Adrenal gland (tissue), 12 donors: ENCODE results near the gene CFAP91. TPM values are rescaled to one million over a fixed set of nuclear protein-coding genes. Genes with fewer than 3 reads are reported as not detected.

Source experiments
- DNase-seq, 7 donors: peaks; one replicate each; pipeline ENCODE4 v3.0.0-alpha.2; 2019 to 2020
- H3K27ac ChIP-seq, 5 donors: fragments of 200-600 bp; sonication (generic) in 4 of 5; 1 replicate in 3 of 5; 2 replicates in 2 of 5; pipeline versions ENCODE4 v1.5.1 to v1.8.0; 2016 to 2020; ENCODE audit warnings: mild to moderate bottlenecking in 1 of 5
- H3K27me3 ChIP-seq: fragments of 200-600 bp; 2 replicates; pipeline ENCODE4 v1.8.0; 2021
- H3K36me3 ChIP-seq, 2 donors: fragments of 200-600 bp; replicated peaks in 1 of 2; 1 replicate in 1 of 2; 2 replicates in 1 of 2; pipeline versions ENCODE4 v1.5.1 to v1.8.0; 2018 to 2022
- H3K4me1 ChIP-seq, 2 donors: fragments of 200-600 bp; replicated peaks in 1 of 2; 1 replicate in 1 of 2; 2 replicates in 1 of 2; pipeline versions ENCODE4 v1.5.1 to v1.8.0; 2018 to 2021
- H3K4me3 ChIP-seq, 4 donors: fragments of 200-600 bp; sonication (generic) in 3 of 4; one replicate each; pipeline ENCODE4 v1.5.1; 2016 to 2018
- H3K9me3 ChIP-seq, 3 donors: fragments of 200-600 bp; sonication (generic) in 1 of 3; replicated peaks in 1 of 3; 1 replicate in 2 of 3; 2 replicates in 1 of 3; pipeline versions ENCODE4 v1.5.1 to v1.8.0; 2016 to 2021
- CTCF ChIP-seq, 6 experiments: fragments of 450-650 bp in 4 of 6; fragments of 200-600 bp in 2 of 6; sonication (generic) in 1 of 6; IDR thresholded peaks; 1 replicate in 5 of 6; 2 replicates in 1 of 6; pipeline versions ENCODE4 v1.5.1 to v1.8.0; 2016 to 2021; ENCODE audit warnings: antibody characterized with exemption in 6 of 6, mild to moderate bottlenecking in 2 of 6, moderate library complexity in 1 of 6
- POLR2A ChIP-seq, 2 donors: fragments of 450-650 bp; IDR thresholded peaks; one replicate each; pipeline ENCODE4 v1.6.1; 2017; ENCODE audit warnings: antibody characterized with exemption in 2 of 2, mild to moderate bottlenecking in 2 of 2, moderate library complexity in 1 of 2
- WGBS, 4 donors: extraction: QIAGEN DNeasy Blood & Tissue Kit in 2 of 4; methylation state at CpG; one replicate each; pipeline versions ENCODE4 v1.1.5 to v1.1.7; 2013 to 2017; 5-methylcytosine and 5-hydroxymethylcytosine counted together
- intact Hi-C, 2 donors: fragments of 100-400 bp; cut with DNase I; formaldehyde crosslinking; loops; one replicate each; pipeline versions ENCODE4 v1.14.1 to v1.15.0; 2022 to 2023
- polyA plus RNA-seq, 3 donors: library from polyadenylated mRNA; stranded (reverse); fragments of 200-250 nt in 2 of 3; fragments of 350-450 nt in 1 of 3; fragmentation: Illumina TruSeq in 1 of 3; extraction: RNeasy Lipid Tissue Mini Kit (QIAGEN cat#74804) in 1 of 3; gene quantifications; one replicate each; pipeline ENCODE4 v1.2.3, GENCODE V29; 2013 to 2014
- total RNA-seq, 9 donors: library from RNA; depleted of rRNA in 4 of 9; stranded (reverse); fragments of >200 nt in 4 of 9; fragments of 120-200 nt in 1 of 9; fragmentation: NEBNext Ultra II Directional in 1 of 9; extraction: Animal tissue kit (Norgen Biotek cat#: 25700) in 1 of 9; gene quantifications; one replicate each; pipeline versions ENCODE4 v1.1.0 to v1.2.4, GENCODE V29; 2013 to 2023
- donor health status: healthy with polysubstance abuse.
- donor health status: Bipolar disorder and iron deficiency.
- donor health status: DM: yes; HTN: yes; CAD: no.
- donor health status: DM: no; HTN: no; CAD: no.
- donor health status: DM: no; HTN: no; CAD: no.
- donor health status: DM: yes; HTN: yes; CAD: no.

Gene CFAP91
- total and polyA plus RNA-seq, 12 donors: 3.4 to 12.9 (median 8.3) TPM

GRCh38 chr3:119703820-119704531 lies 1.2 kb downstream of the CFAP91 start:
- Histone ChIP-seq H3K9me3 (no peaks in the 10 kb centered on the region), H3K4me3 (peak overlapping the region in 2 of 4 donors; percentile 56 to 70), H3K27ac (no peak overlapping the region), H3K4me1 (peaks cover 0 to 7% of the 10 kb centered on the region in 2 donors), H3K36me3 (no peaks in the 10 kb centered on the region), H3K27me3 (no peaks in the 10 kb centered on the region)
- DNase-seq: no peak
- intact Hi-C loops: no loop called here
- TF ChIP-seq CTCF (IDR thresholded peaks at IDR 0.05) (no peak), POLR2A (IDR thresholded peaks at IDR 0.05) (no peak)
- 64 to 85% (median 77%) methylated on average over 8 of the region's 8 CpGs for WGBS, 4 donors

GRCh38 chr3:119715105-119715504 lies 12.3 kb downstream of the CFAP91 start:
- no peak for DNase-seq
- Histone ChIP-seq H3K4me3 (no peak overlapping the region), H3K4me1 (peaks cover 13 to 20% of the 10 kb centered on the region in 2 donors), H3K27me3 (no peaks in the 10 kb centered on the region), H3K36me3 (no peaks in the 10 kb centered on the region), H3K9me3 (no peaks in the 10 kb centered on the region), H3K27ac (no peak overlapping the region)
- intact Hi-C loops: no loop called here
- whole genome bisulfite sequencing, 4 donors: 84 to 97% (median 91%) methylated on average over 2 of the region's 2 CpGs
- TF ChIP-seq POLR2A (IDR thresholded peaks at IDR 0.05): no peak
- TF ChIP-seq CTCF (IDR thresholded peaks at IDR 0.05): no peak

- peak overlapping the region in 3 of 5 donors; percentile 17 to 52 (median 22) for H3K27ac ChIP-seq
- peak; percentile 33 to 84 (median 70) for DNase-seq
- H3K9me3 ChIP-seq: no peaks in the 10 kb centered on the region
- H3K27me3 ChIP-seq: no peaks in the 10 kb centered on the region
- H3K4me1 ChIP-seq: peaks cover 13 to 20% of the 10 kb centered on the region in 2 donors
- H3K36me3 ChIP-seq: no peaks in the 10 kb centered on the region
- intact Hi-C loops: no loop called here
- 42 to 62% (median 48%) methylated on average over 3 of the region's 3 CpGs for WGBS, 4 donors
- TF ChIP-seq POLR2A (IDR thresholded peaks at IDR 0.05): no peak
- TF ChIP-seq CTCF (IDR thresholded peaks at IDR 0.05): no peak
- H3K4me3 ChIP-seq: no peak overlapping the region
Measured at GRCh38 chr3:119716998-119717397, 14.2 kb downstream of the CFAP91 start.

- no peak for DNase-seq
- H3K36me3 ChIP-seq: no peaks in the 10 kb centered on the region
- TF ChIP-seq CTCF (IDR thresholded peaks at IDR 0.05) (no peak), POLR2A (IDR thresholded peaks at IDR 0.05) (no peak)
- intact Hi-C loops: no loop called here
- H3K4me1 ChIP-seq: peaks cover 13 to 20% of the 10 kb centered on the region in 2 donors
- no peaks in the 10 kb centered on the region for H3K9me3 ChIP-seq
- H3K27ac ChIP-seq: peak overlapping the region in 3 of 5 donors; percentile 17 to 52 (median 22)
- H3K27me3 ChIP-seq: no peaks in the 10 kb centered on the region
- H3K4me3 ChIP-seq: no peak overlapping the region
- 67 to 76% (median 73%) methylated on average over 5 of the region's 5 CpGs for WGBS, 4 donors
Measured at GRCh38 chr3:119717520-119717919, 14.7 kb downstream of the CFAP91 start.
